ENCODE data around the gene PAM.

PAM gene

DNA sequence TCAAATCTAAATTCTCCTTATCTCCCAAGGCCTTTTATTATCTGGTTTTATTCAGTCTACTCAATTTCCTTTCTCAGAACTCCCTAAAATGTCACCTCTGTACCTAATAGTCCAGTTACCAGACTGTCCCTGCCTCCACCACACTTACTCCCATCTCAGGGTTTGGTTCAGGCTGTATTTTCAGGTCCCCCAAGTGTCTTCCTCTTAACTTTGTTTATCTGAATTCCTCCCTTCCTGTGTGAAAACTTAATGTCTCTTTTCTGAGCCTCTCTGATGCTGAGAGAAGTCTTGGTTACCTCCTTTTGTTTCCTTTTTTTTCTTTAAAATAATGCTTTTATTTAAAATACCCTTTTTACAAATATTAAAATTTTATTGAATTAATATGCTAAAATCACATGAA lies 133.4 kb downstream of the PAM start:
- no peak for DNase-seq (ENCODE audit: low read depth in 1 of 2, low spot score in 1 of 2)
- Histone ChIP-seq H3K27ac (replicated peaks) (no peak overlapping the region), H3K4me3 (replicated peaks; ENCODE audit: insufficient read depth, low read length) (no peak overlapping the region), H3K27me3 (ENCODE audit: insufficient read depth, poor library complexity, severe bottlenecking) (no peaks in the 10 kb centered on the region)
- TF ChIP-seq, protein P1, sequence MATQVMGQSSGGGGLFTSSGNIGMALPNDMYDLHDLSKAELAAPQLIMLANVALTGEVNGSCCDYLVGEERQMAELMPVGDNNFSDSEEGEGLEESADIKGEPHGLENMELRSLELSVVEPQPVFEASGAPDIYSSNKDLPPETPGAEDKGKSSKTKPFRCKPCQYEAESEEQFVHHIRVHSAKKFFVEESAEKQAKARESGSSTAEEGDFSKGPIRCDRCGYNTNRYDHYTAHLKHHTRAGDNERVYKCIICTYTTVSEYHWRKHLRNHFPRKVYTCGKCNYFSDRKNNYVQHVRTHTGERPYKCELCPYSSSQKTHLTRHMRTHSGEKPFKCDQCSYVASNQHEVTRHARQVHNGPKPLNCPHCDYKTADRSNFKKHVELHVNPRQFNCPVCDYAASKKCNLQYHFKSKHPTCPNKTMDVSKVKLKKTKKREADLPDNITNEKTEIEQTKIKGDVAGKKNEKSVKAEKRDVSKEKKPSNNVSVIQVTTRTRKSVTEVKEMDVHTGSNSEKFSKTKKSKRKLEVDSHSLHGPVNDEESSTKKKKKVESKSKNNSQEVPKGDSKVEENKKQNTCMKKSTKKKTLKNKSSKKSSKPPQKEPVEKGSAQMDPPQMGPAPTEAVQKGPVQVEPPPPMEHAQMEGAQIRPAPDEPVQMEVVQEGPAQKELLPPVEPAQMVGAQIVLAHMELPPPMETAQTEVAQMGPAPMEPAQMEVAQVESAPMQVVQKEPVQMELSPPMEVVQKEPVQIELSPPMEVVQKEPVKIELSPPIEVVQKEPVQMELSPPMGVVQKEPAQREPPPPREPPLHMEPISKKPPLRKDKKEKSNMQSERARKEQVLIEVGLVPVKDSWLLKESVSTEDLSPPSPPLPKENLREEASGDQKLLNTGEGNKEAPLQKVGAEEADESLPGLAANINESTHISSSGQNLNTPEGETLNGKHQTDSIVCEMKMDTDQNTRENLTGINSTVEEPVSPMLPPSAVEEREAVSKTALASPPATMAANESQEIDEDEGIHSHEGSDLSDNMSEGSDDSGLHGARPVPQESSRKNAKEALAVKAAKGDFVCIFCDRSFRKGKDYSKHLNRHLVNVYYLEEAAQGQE (IDR thresholded peaks at IDR 0.05; ENCODE audit: insufficient replicate concordance, low read depth): no peak
- TF ChIP-seq SPI1 (IDR thresholded peaks at IDR 0.05; ENCODE audit: borderline replicate concordance, low read depth): no peak
- TF ChIP-seq GABPA (IDR thresholded peaks at IDR 0.05; ENCODE audit: low read depth): no peak
- TF ChIP-seq POLR2AphosphoS5 (IDR thresholded peaks at IDR 0.05; ENCODE audit: low read depth): no peak

DNA sequence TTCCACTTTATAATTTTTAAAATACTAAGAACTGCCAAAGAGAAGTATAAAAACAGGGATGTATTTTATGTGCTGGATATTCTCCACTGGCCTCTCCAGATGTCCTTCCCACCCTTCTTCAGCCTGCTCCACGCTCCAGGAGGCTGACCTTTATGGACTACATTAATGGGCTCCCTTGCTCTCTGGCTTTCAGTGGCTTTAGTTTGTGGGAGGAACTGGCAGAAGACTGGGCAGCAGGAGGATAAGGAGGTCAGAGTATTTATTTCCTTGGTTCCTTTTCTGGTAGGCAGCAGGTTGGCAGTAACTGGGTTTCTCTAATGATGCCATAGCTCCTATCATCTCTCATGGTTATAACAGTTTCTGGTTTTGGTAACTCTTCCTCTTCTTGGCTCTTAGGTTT lies 133.9 kb downstream of the PAM start:
- H3K27me3 ChIP-seq (ENCODE audit: insufficient read depth, poor library complexity, severe bottlenecking): no peaks in the 10 kb centered on the region
- H3K4me3 ChIP-seq (replicated peaks; ENCODE audit: insufficient read depth, low read length): no peak overlapping the region
- H3K27ac ChIP-seq (replicated peaks): no peak overlapping the region
- no peak for DNase-seq (ENCODE audit: low read depth in 1 of 2, low spot score in 1 of 2)
- TF ChIP-seq, protein P2, sequence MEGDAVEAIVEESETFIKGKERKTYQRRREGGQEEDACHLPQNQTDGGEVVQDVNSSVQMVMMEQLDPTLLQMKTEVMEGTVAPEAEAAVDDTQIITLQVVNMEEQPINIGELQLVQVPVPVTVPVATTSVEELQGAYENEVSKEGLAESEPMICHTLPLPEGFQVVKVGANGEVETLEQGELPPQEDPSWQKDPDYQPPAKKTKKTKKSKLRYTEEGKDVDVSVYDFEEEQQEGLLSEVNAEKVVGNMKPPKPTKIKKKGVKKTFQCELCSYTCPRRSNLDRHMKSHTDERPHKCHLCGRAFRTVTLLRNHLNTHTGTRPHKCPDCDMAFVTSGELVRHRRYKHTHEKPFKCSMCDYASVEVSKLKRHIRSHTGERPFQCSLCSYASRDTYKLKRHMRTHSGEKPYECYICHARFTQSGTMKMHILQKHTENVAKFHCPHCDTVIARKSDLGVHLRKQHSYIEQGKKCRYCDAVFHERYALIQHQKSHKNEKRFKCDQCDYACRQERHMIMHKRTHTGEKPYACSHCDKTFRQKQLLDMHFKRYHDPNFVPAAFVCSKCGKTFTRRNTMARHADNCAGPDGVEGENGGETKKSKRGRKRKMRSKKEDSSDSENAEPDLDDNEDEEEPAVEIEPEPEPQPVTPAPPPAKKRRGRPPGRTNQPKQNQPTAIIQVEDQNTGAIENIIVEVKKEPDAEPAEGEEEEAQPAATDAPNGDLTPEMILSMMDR (IDR thresholded peaks at IDR 0.05; ENCODE audit: insufficient read depth, low read length): no peak

DNA sequence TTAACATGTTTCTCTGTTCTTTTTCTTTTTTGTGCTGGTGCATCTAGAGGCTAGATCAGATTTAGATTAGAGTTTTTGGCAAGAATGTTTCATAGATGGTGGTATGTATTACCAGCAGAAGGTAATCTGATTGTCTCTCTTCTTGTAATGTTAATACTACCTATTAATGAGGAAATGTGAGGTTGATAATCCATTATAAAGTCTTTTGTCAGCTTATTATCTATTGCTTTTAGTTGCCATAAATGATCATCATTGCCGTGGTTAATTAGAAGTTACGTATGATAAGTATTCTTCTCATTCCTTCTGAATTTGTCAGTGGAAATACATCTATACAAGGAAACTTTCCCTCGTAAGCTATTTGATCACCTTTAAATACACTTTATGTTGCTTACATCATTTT lies 135.0 kb downstream of the PAM start:
- TF ChIP-seq POLR2AphosphoS5 (IDR thresholded peaks at IDR 0.05; ENCODE audit: low read depth) (no peak), GABPA (IDR thresholded peaks at IDR 0.05; ENCODE audit: low read depth) (no peak), SPI1 (IDR thresholded peaks at IDR 0.05; ENCODE audit: borderline replicate concordance, low read depth) (no peak)
- TF ChIP-seq, protein P1 (IDR thresholded peaks at IDR 0.05; ENCODE audit: insufficient replicate concordance, low read depth): no peak
- TF ChIP-seq, protein P2 (IDR thresholded peaks at IDR 0.05; ENCODE audit: insufficient read depth, low read length): no peak
- no peak overlapping the region for H3K27ac ChIP-seq (replicated peaks)
- DNase-seq (ENCODE audit: low read depth in 1 of 2, low spot score in 1 of 2): no peak
- H3K4me3 ChIP-seq (replicated peaks; ENCODE audit: insufficient read depth, low read length): no peak overlapping the region
- H3K27me3 ChIP-seq (ENCODE audit: insufficient read depth, poor library complexity, severe bottlenecking): no peaks in the 10 kb centered on the region

DNA sequence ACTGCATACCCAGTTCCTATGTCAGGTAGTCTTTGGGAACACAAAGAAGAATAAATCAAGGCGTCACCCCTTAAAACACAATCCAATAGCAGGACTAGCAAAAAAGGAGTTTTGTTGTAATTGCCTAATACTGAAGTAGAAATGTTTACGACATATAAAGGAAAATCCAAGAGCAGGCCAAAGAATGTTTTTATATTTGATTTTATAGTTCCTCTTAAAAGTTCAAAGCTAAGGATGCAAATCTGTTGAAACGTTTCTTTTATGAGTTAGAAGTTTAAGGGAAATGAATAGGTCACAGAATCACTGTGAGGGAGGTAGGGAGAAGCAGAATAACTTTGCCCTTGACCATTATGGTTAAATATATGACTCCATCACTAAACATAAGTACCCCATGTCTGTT lies 136.1 kb downstream of the PAM start:
- H3K4me3 ChIP-seq (replicated peaks; ENCODE audit: insufficient read depth, low read length): no peak overlapping the region
- H3K27ac ChIP-seq (replicated peaks): no peak overlapping the region
- no peaks in the 10 kb centered on the region for H3K27me3 ChIP-seq (ENCODE audit: insufficient read depth, poor library complexity, severe bottlenecking)
- TF ChIP-seq GABPA (IDR thresholded peaks at IDR 0.05; ENCODE audit: low read depth) (no peak), SPI1 (IDR thresholded peaks at IDR 0.05; ENCODE audit: borderline replicate concordance, low read depth) (no peak), POLR2AphosphoS5 (IDR thresholded peaks at IDR 0.05; ENCODE audit: low read depth) (no peak)
- TF ChIP-seq, protein P1 (IDR thresholded peaks at IDR 0.05; ENCODE audit: insufficient replicate concordance, low read depth): no peak
- TF ChIP-seq, protein P2 (IDR thresholded peaks at IDR 0.05; ENCODE audit: insufficient read depth, low read length): no peak
- DNase-seq (ENCODE audit: low read depth in 1 of 2, low spot score in 1 of 2): no peak
